T-helper 9 cell (primary cell): ENCODE data around the gene CNN1.

Source experiments
- DNase-seq: peaks from one replicate; pipeline ENCODE4 v3.0.0-alpha.2; 2020
- total RNA-seq, 2 donors: gene quantifications; one replicate each; lab custom pipeline; 2026; lab: John Stamatoyannopoulos, UW

The CNN1 gene
- total RNA-seq, result 0 to 0.07 reads per million in 2 donors

DNA sequence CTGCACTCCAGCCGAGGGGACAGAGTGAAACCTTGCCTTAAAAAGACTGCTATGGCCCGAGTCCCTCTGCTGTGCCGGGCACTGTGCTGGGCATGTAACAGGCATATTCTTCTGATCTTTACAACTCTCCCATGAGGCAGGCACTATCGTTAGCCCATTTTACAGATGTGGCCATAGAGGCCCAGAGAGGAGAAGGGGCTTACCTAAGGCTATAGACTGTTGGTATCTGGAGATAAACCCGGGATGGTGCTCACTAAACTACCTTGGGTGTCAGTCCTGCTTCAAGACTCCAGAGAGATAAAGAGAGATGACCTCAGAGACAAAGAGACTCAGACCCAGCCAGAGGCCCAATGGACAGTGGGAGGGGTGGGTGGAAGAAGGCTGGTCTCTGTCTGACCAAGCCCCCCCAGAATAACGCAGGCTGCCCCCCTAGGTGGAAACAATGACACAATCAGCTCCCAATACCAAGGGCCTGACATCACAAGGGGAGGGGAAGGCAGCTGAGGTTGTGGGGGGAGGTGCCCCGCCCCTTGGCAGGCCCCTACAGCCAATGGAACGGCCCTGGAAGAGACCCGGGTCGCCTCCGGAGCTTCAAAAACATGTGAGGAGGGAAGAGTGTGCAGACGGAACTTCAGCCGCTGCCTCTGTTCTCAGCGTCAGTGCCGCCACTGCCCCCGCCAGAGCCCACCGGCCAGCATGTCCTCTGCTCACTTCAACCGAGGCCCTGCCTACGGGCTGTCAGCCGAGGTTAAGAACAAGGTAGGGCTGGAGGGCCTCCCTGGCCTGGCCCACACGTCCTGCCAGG lies at the start of gene CNN1:
CNN1 (plus strand) TSS at position 620 of the 805 bp plus-strand sequence; CDS start at position 697, 77 bp downstream.
- DNase-seq, result no peak

DNA sequence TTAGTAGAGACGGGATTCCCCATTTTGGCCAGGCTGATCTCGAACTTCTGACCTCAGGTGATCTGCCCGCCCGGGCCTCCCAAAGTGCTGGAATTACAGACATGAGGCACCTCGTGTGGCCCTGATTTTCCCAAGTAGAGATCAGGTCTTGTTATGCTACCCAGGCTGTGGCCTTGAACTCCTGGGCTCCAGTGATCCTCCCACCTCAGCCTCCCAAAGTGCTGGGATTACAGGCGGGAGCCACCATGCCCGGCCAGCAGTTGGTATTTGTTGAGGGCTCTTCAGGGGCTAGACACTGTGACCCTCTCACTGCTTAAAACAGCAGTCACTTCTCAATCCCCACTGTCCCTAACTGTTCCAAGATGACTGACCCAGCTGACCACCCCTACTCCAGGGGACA lies 49.3 kb upstream of the CNN1 start:
- DNase-seq, result no peak

DNA sequence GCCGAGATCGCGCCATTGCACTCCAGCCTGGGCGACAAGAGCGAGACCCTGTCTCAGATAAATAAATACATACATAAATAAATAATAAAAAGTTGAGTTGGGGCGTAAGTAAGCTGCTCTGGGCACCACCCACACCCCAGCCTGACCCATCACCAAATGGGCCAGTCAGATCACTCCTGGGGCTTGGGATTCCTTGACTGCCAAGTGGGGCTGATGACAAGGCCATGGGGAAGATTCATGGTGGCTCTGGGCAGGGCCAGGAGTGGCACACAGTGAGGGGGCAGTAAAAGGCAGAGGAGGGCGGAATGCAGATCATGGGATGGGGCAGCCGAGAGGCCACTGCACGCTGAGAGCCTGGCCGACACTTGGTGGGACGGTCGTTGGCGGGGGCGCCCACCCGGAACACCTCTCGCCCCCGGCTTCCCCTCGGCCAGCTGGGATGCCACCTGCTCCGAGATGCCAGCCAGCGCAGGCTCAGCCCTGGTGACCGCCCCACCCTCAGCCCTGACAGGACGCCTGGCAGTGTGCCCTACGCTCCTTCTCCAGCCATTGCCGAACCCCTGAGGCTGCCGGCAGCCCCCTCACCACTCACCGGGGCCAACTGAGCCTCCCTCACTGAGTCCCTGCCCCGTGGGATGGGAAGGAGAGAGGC lies 43.9 kb upstream of the CNN1 start:
- DNase-seq, result no peak

DNA sequence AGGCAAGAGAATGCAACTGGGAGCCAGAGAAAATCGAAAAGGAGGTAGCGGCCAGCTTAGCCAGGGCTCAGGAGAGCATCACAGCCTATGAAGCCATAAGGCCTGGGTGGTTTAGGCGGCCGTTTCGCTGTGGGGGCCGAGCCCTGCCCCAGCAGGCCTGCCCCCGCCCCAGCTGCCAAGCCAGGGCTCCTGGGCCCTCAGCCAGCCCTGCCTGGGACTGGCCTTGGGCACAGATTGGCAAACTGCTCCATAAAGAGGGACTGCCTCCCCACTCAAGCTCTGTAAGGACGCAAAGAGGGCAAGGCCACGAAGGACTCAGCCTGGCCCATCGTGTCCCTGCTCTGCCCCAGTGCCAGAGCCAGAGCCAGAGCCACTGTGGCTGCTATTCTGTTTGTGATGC lies 43.2 kb upstream of the CNN1 start:
- DNase-seq, result no peak

DNA sequence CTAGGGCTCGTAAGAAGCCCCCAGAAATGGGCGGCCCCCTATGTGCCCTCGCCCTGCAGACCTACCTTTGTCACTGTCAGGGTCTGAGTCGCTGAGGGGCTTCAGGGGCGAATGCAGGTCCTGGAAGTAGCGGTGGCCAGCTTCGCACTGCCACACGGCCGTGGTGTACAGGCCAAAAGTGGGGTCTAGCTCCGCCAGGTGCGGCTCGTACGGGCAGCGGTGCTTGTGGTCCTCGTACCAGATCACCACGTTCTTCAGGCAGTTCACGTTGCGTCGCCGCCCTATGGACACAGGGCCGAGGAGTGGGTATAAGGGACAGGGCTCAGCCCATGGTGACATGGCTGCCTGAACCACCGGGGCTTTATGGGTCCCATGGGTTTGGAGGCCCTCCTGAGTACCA lies 42.8 kb upstream of the CNN1 start:
- no peak for DNase-seq

DNA sequence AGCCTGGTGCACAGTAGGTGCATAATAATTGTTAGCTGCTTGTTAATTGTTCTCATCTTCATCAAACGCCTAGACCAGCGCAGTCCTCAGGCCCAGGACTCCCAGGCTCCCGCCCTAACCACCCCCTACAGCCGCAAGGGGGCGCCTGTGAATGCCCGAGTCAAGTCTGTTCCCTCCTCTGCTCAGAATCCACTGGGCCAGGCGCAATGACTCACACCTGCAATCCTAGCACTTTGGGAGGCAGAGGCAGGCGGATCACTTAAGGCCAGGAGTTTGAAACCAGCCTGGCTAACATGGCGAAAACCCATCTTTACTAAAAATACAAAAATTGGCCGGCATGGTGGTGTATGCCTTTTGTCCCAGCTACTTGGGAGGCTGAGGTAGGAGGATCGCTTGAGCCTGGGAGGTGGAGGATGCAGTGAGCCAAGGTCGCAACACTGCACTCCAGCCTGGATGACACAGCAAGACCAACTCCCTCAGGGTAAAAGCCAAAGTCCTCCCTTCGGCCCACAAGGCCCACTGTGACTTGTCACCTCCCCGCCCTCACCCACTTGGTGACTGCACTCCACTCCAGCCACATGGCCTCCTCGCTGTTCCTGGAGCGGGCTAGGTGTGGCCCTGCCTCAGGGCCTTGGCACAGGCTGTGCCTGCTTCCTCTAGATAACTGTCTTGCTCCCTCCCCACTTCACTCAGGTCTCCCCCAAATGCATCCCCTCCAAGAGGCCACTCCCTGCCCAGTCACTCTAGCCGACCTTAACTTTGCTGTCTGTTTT lies 42.1 kb upstream of the CNN1 start:
- peak; percentile 56 for DNase-seq

DNA sequence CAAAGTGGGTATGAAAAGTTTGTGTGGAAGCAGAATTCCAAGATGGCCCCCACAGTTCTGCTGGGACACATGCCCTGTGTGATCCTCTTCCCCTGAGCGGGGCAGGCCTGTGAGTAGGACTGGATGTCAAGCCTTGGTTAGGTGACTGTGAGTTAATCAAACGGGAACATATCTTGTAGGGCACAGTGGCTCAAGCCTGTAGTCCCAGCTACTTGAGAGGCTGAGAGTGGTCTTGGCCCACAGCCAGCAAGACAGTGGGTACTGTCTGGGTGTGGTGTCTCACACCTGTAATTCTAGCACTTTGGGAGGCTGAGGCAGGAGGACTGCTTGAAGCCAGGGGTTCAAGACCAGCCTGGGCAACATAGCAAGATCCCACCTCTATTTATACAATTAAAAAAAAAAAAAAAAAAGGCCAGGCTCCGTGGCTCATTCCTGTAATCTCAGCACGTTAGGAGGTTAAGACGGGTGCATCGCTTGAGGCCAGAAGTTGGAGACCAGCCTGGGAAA lies 39.4 kb upstream of the CNN1 start:
- DNase-seq, result no peak

DNA sequence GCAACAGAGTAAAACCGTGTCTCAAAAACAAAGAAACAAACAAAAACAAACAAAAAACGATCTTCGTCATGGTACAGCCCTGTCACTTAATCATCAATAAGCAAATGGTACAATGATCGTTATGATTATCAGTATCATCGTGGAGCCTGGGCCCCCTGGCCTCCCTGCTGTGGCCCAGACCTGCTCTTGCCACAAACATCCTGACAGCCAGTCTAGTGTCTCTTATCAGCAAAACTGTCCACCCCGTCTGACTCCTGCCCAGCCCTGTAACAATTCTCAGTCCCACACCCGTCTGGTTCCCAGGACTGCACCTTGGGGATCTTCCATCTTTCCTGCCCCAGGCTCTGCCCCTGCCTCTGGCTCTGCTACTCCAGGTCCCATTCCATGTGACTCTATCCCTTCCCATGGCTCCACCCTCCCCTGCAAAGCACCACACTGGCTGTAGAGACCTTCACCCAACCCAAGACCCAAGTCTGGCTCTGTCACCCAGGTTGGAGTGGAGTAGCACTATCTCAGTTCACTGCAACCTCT lies 38.7 kb upstream of the CNN1 start:
- no peak for DNase-seq

DNA sequence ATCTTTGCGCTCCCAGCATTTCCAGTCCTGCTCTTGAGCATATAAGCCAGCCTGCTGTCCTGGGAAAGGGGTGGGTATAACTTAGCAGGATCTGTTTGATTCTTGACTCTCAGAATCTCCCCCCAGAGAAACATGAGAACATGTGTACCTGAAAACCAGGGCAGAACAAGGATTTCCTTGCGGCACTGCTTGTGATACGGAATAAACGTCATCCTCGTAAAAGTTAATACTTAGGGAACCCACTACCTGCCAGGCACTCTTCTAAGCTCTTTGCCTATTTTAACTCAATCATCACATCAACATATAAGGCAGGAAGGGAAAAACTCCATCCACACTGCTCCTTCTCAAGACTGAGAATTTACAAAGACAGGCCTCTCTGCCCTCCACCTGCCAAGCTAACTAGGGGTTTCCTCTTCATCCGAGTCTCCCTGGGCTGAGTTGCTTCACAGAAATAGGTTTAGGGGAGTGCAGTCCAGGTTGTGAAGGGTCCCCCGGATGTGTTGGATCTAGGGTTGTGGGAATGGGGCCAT lies 34.1 kb upstream of the CNN1 start:
- no peak for DNase-seq

DNA sequence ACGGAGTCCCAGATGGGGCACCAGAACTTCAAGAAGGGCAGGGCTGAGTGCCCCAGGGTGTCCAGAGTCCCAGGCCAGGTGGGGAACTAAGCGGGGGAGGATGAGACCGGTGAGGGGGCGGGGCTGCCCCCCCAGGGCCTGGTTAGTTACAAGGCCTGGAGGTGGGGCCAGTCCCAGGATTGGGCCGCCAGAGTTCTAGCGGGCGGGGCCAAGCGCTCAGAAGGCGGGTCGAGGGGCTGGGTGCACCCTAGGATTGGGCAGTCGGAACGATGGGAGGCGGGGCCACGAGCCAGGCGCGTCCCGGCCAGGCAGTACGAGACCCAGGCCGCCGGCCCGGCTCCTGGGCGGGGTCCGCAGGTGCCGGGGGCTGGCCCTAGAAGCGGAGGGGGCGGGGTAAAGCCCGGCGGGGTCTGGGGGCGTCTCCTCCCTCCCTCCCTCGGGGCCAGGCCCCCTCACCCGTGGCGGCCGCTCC lies 33.6 kb upstream of the CNN1 start:
- peak; percentile 94 for DNase-seq

DNA sequence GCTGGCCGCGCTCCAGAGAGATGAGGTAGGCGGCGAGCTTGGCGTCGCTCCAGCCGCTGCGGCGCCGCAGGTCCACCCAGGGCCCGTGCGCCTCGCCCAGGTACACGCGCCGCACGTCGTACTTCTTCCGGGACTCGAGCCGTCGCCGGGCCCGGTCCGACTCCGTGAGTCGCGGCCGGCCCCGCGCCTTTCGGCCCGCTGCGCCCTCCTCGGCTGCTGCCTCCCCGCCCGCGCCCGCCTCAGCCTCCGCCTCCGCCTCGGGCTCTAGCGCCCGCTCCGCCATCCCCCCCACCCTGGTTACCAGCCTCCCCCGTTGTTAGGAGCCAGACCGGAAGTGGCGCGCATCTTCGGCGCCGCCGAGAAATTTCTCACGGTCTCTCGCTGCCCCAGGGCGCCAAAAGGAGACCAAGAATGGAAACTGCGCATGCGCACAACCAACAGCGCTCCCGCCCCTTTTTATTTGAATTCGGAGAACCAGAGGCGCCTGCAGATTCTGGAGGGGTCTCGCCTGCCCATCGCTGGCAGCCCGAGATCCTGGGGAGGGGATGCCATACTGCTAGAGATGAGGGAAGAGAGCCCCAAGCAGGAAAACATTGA lies 33.0 kb upstream of the CNN1 start, which contains the start of gene ZNF653:
ZNF653 (minus strand) TSS at position 336 of the 597 bp plus-strand sequence; CDS start at position 283, 53 bp downstream.
- DNase-seq, result peak; percentile 88

DNA sequence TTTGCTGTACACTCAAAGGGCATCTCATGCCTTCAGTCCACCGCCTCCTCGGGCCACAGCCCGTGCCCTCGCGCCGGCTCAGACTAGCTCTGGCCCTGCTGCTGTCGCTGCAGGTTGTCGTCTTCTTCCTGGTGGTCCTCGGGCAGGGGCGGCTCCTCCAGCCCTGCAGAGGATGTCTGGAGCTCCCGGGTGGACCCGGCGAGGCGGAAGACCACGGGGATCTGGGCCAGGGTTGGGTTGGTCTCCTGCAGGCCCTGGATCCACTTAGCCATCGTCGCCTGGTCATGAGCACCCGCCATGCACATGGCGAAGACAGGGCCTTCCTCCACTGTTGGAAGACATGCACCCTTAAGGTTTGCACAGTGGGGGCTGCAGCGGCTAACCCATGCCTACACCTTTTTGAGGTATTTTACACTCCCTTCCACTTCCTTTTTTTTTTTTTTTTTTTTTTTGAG lies 32.5 kb upstream of the CNN1 start:
- DNase-seq, result no peak

DNA sequence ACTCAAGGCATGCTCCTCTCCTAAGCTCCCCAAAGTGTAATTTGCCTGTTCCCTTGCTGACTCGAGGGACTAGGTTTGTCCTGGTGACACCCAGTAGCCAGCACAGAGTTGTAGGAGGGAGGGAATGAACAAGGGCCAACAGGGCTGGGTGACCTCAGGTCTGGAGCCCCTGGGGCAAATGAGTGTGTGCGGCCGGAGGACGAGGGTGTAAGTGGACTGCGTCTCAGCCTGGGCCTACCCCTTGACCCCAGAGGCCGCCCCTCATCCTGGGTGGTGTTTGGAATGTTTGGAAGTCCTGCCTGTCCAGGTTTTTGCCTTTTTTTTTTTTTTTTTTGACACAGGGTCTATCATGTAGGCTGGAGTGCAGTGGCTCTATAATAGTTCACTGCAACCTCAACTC lies 31.7 kb upstream of the CNN1 start:
- no peak for DNase-seq

DNA sequence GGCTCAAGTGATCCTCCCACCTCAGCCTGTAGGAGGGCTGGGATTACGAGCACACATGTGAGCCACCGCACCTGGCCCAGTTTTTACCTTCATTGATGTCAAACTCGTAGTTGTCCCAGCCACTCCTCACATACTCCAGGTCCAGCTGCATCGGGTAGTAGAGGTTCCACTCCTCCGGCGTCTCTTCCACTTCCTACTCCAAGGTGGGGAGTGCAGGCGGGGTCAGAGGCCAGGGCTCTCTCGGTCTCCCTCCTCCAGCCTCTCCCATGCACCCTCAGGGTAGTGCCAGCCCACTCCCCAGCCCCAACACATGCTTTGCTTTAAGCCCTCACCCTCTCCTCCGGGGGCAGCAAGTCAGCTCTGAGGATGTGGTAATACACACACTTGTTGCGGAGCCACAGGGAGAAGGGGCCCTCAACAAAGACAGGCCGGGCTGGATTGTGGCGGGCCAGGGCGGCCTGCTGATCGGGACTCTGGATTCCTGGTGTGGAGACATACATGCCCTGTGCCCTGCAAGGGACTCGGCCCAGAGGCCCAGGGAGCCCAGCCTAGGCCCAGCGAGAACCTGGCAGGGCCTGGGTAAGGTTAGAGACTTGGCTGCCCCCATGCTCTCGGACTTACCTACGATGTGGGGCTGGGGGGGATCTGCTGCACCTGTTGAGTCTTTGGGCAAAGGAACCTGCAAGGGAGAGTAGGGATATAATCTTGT lies 31.1 kb upstream of the CNN1 start:
- DNase-seq, result no peak

DNA sequence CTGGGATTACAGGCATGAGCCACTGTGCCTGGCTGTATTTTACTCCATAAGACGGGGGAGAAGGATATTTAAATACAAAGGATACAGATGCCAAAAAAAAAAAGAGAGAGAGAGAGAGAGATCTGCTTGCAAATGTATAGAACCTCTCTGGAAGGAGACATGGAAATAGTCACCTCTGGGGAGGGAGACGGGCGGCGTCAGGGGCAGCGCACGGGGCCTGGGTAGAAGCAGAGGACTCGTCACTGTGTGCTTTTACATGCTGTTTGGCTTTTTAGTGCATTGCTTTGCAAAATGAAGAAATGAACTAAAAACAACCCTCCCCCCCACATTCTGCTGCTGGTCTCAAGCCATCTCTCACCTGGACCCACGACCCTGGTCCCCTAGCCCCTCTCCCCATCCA lies 28.2 kb upstream of the CNN1 start:
- no peak for DNase-seq

DNA sequence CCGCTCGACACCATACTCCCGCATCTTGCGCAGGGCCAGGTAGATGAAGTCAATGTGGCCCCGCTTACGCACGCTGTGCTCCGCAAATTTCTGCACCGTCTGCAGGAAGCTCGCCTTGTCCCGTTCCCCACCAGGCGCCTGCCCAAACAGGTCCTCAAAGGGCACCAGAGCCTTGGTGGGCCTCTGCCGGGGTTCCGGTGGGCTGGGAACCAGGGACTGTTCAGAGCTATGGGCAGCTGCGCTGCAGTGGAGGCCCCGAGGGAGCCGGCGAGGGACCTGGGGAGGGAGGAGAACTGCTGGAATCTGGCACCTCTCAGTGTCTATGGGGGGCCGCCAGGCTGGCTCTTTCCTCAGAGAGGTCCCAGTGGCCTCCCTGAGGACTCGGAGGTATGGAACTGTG lies 24.7 kb upstream of the CNN1 start:
- no peak for DNase-seq

DNA sequence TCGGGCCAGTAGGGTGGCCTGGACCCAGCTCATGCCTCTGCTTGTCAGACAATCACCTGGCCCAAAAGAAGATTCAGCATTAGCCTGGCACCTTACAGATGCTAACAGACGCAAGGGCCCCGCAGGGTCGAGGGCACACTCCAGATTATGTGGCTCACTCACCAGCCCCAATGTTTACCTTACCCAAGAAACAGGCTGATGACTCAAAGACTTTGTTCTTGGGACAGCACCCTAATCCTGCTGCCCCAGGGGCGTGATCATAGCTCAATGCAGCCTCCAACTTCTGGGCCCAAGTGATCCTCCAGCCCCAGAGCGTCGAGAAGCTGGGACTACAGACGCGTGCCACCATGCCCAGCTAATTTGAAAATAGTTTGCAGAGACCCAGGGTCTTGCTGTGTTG lies 19.5 kb upstream of the CNN1 start:
- no peak for DNase-seq

DNA sequence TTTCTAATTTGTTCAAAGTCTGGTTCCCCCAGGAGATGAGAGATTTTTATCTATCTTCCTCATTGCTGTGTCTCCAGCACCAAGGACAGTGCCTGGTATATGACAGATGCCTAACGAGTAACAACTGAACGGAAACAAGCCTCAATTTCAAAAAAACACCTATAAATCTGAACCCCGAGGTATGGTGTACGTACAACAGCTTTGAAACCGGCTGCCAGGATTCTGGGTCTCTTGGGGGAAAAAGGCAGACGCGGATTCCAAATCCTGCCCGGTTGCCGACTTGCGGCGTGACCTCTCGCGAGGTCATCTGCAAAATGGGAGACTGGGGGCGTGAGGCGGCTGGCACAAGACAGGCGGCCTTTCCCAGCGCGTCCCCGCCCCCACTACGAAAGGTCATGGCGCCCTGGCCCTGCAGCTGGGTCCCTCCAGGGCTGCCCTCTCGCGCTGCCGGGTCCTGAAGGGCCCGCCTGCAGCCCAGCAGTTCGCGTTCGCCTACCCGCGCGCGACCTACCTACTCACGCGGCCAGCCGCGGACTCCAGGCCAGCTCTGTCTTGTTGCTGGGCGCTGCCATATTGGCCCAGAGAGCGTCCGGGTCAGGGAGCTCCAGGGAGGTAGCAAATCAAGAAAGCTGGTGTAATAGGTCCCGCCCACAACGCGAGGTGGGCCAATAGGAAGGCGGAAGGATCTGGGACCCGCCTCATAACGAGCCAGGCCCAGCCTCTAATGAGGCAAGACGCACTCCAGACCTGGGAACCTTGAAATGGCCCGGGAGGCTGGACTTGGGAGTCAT lies 9.9 kb upstream of the CNN1 start, which contains the start of gene ECSIT:
ECSIT (minus strand) TSS at position 584 of the 791 bp plus-strand sequence. CDS start 9,964 bp downstream, outside the sequence.
- DNase-seq, result peak; percentile 81

DNA sequence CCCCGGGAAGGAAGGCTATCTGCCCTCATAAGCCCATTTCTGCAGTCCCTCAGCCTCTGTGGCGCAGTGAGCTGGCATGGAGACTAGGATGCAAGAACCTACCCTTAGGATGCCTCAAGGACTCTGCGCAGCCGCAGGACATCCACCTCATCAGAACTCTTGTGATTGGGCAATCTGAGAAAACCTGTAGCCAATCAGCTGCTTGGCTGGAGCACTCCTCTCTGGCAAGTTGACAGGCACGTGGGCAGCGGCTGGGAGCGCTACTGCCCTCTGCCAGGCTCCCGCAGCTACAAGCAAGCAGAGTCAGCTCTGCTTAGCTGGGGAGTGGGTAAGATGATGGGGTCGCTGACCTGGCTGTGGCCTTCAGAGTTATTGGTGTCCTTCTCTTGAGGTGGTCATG lies 8.2 kb upstream of the CNN1 start:
- DNase-seq, result no peak

DNA sequence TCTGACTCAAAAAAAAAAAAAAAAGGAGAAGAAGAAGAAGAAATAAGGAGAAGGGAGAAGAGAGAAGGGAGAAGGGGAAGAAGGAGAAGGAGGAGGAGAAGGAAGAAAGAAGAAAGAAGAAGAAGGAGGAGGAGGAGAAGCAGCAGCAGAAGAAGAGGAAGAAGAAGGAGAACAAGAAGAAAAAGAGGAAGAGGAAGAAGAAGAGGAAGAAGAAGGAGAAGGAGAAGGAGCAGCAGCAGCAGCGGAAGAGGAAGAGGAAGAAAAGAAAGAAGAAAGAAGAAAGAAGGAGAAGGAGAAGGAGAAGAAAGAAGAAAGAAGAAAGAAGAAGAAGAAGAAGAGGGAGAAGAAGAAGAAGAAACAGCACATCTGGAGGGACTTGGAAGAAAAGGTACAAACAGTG lies 4.1 kb upstream of the CNN1 start:
- no peak for DNase-seq
